Activated B cell treated with CpG ODN at 0.5 μM for 24 hours (primary cell): ENCODE measurements around the gene MKRN1. TPM values are rescaled to one million over a fixed set of nuclear protein-coding genes. Genes with fewer than 3 reads are reported as not detected.
"Not testable (repeated sequence)": the region's sequence is repeated elsewhere in the genome, so short reads cannot be mapped to it uniquely, and the experiment has no call there.

Source experiments
- ATAC-seq: fragments of 200-7000 bp; cut with Tn5 transposase; one replicate; pipeline ENCODE4 v1.10.0; 2021; ENCODE audit warnings: low read depth, mild to moderate bottlenecking, moderate library complexity
- CTCF ChIA-PET: fragments of 350-600 bp; sonication (Branson Sonifier 250); formaldehyde crosslinking; loops from one replicate; lab custom pipeline; 2021; ENCODE audit warnings: antibody characterized with exemption; lab: Charles Lee
- POLR2A ChIA-PET: fragments of 350-600 bp; sonication (Branson Sonifier 250); formaldehyde crosslinking; loops from one replicate; lab custom pipeline; 2021; ENCODE audit warnings: antibody characterized with exemption; lab: Charles Lee
- DNase-seq: peaks from one replicate; pipeline ENCODE4 v3.0.0; 2022
- H3K27ac Mint-ChIP-seq: one replicate; pipeline ENCODE4 v1.8.0; 2020; ENCODE audit warnings: mixed read lengths
- H3K27me3 Mint-ChIP-seq: one replicate; pipeline ENCODE4 v1.8.0; 2021; ENCODE audit warnings: mixed read lengths
- H3K36me3 Mint-ChIP-seq: one replicate; pipeline ENCODE4 v1.8.0; 2021; ENCODE audit warnings: low read depth, mixed read lengths
- H3K4me1 Mint-ChIP-seq: one replicate; pipeline ENCODE4 v1.8.0; 2021; ENCODE audit warnings: mixed read lengths
- H3K4me3 Mint-ChIP-seq: one replicate; pipeline ENCODE4 v1.8.0; 2020; ENCODE audit warnings: mild to moderate bottlenecking, mixed read lengths
- H3K9me3 Mint-ChIP-seq: one replicate; pipeline ENCODE4 v1.8.0; 2020; ENCODE audit warnings: mixed read lengths
- CTCF ChIP-seq: fragments of 200-600 bp; IDR thresholded peaks from one replicate; pipeline ENCODE4 v1.8.0; 2022; ENCODE audit warnings: antibody characterized with exemption, mild to moderate bottlenecking
- intact Hi-C: fragments of 100-400 bp; cut with micrococcal nuclease; formaldehyde crosslinking; loops from one replicate; pipeline ENCODE4 v1.15.1; 2024
- total RNA-seq: library from RNA; stranded (reverse); gene quantifications from 2 replicates; pipeline ENCODE4 v1.2.3, GENCODE V29; 2022

Gene MKRN1
- total RNA-seq, 1 donor from 2014 or later, result 94.3 TPM

DNA sequence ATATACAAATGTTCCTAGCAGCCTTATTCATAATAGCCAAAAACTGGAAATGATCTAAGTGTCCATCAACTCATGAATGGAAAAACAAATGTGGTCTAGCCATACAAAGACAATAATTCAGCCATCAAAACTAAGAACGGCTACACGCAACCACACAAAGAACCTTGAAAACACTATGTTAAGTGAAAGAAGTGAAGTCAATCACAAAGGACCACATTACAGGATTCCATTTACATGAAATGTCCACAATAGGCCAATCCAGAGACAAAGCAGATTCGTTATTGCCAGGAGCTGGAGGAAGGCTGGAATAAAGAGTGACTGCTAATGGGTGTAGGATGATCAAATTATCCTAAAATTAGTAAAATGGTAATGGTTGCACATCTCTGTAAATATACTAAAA, 21.1 kb downstream of the MKRN1 start:
- H3K9me3 Mint-ChIP-seq, result no peaks in the 10 kb centered on the region
- H3K4me1 Mint-ChIP-seq, result no peaks in the 10 kb centered on the region
- H3K27ac Mint-ChIP-seq, result no peak overlapping the region
- peaks cover 79% of the 10 kb centered on the region for H3K36me3 Mint-ChIP-seq
- ChIA-PET POLR2A (no interaction called here), CTCF (no interaction called here)
- ATAC-seq (no peak), DNase-seq (no peak)
- intact Hi-C loops, result no loop called here
- no peaks in the 10 kb centered on the region for H3K27me3 Mint-ChIP-seq
- TF ChIP-seq CTCF, result no peak
- no peak overlapping the region for H3K4me3 Mint-ChIP-seq

DNA sequence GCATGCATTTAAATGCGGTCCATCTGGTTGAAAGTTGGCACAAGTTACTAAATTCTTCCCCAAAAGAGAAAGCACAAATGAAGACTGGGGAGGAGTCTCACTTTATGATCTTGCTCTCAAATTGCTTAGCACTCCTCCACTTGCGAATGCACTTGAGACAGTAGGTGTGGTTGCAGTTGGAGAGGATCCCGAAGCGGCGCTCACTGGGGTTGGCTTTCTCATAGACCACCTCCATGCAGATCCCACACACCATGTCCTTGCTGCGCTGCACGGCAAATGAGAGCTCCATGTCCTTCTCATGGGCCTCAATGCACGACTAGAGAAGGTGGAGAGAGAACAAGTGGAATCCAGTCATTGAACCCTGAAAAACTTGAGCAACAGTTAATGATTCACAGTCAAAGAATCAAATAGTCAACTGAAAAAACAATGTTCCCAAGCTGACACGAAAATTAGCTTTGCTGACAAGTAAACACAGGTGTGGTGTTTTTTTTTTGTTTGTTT, 22.7 kb downstream of the MKRN1 start:
- ATAC-seq (no peak), DNase-seq (no peak)
- TF ChIP-seq CTCF, result no peak
- Mint-ChIP-seq H3K36me3 (peaks cover 88% of the 10 kb centered on the region), H3K4me3 (no peak overlapping the region), H3K27ac (no peak overlapping the region), H3K27me3 (no peaks in the 10 kb centered on the region), H3K9me3 (no peaks in the 10 kb centered on the region), H3K4me1 (peaks cover 2% of the 10 kb centered on the region)
- CTCF ChIA-PET, result no interaction called here
- intact Hi-C loops, result no loop called here
- POLR2A ChIA-PET, result interaction anchor here (0.6 kb wide), 2 partner anchors 25 to 339 kb away, joined by 3 read pairs; no protein-coding TSS in a partner anchor

DNA sequence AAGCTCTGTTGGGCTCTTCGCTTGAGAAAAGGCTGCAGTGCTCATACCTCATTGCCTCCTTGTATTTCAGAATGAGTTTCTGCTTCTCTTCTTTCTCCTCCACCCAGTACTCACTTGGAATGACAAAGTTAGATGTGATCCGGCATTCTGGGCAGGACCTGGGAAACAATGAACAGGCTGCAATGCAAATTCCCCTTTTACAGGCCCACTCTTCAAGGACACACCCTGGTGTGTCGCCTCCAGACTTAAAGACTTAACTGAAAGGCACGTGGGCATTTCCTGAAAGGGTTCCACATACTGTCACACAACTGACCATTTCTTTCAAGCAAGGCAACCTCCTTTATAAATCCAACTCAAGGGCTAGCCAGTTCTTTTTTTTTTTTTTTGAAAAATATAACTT, 23.6 kb downstream of the MKRN1 start:
- Mint-ChIP-seq H3K4me1 (peaks cover 5% of the 10 kb centered on the region), H3K4me3 (no peak overlapping the region), H3K27ac (no peak overlapping the region), H3K36me3 (peaks cover 80% of the 10 kb centered on the region), H3K9me3 (no peaks in the 10 kb centered on the region), H3K27me3 (no peaks in the 10 kb centered on the region)
- intact Hi-C loops, result no loop called here
- ChIA-PET POLR2A (no interaction called here), CTCF (no interaction called here)
- TF ChIP-seq CTCF, result no peak
- no peak for ATAC-seq
- DNase-seq, result no peak

- intact Hi-C loops, result no loop called here
- H3K4me1 Mint-ChIP-seq, result peaks cover 16% of the 10 kb centered on the region
- H3K36me3 Mint-ChIP-seq, result peaks cover 73% of the 10 kb centered on the region
- no peak overlapping the region for H3K27ac Mint-ChIP-seq
- ChIA-PET POLR2A (no interaction called here), CTCF (interaction anchor here (0.6 kb wide), 1 partner anchor 36 kb away, joined by 3 read pairs; no protein-coding TSS in a partner anchor)
- H3K9me3 Mint-ChIP-seq, result no peaks in the 10 kb centered on the region
- DNase-seq (no peak), ATAC-seq (no peak)
- no peaks in the 10 kb centered on the region for H3K27me3 Mint-ChIP-seq
- H3K4me3 Mint-ChIP-seq, result no peak overlapping the region
- no peak for TF ChIP-seq CTCF
Observed at GRCh38 chr7:140454657-140455015, 24.7 kb downstream of the MKRN1 start.

- H3K4me3 Mint-ChIP-seq, intact Hi-C loops, DNase-seq, H3K27ac Mint-ChIP-seq, ATAC-seq, POLR2A ChIA-PET, H3K9me3 Mint-ChIP-seq, H3K27me3 Mint-ChIP-seq: not testable (repeated sequence)
- H3K4me1 Mint-ChIP-seq, result peaks cover 16% of the 10 kb centered on the region
- H3K36me3 Mint-ChIP-seq, result peaks cover 67% of the 10 kb centered on the region
- CTCF ChIA-PET, result interaction anchor here (0.6 kb wide), 1 partner anchor 35 kb away, joined by 3 read pairs; no protein-coding TSS in a partner anchor
Observed at GRCh38 chr7:140453785-140454656, 25.3 kb downstream of the MKRN1 start.
